Left lobe of liver (tissue), 2 donors: ENCODE results near the gene NLRP12. TPM values are rescaled to one million over a fixed set of nuclear protein-coding genes. Genes with fewer than 3 reads are reported as not detected.
"Not testable (repeated sequence)": the region's sequence is repeated elsewhere in the genome, so short reads cannot be mapped to it uniquely, and the experiment has no call there.

Experiments
- ATAC-seq: fragments of 200-7000 bp; cut with Tn5 transposase; one replicate; pipeline ENCODE4 v1.9.1; 2020; ENCODE audit warnings: mild to moderate bottlenecking, moderate library complexity
- DNase-seq: peaks from one replicate; pipeline ENCODE4 v3.0.0-alpha.2; 2020; ENCODE audit warnings: low spot score
- total RNA-seq: library from RNA; stranded (reverse); gene quantifications from one replicate; pipeline ENCODE4 v1.2.1, GENCODE V29; 2021
- donor health status: DM: no; HTN: no; CAD: no; lungs with moderate emphysema.
- donor health status: DM: no; HTN: yes; CAD: no.

The NLRP12 gene, protein sequence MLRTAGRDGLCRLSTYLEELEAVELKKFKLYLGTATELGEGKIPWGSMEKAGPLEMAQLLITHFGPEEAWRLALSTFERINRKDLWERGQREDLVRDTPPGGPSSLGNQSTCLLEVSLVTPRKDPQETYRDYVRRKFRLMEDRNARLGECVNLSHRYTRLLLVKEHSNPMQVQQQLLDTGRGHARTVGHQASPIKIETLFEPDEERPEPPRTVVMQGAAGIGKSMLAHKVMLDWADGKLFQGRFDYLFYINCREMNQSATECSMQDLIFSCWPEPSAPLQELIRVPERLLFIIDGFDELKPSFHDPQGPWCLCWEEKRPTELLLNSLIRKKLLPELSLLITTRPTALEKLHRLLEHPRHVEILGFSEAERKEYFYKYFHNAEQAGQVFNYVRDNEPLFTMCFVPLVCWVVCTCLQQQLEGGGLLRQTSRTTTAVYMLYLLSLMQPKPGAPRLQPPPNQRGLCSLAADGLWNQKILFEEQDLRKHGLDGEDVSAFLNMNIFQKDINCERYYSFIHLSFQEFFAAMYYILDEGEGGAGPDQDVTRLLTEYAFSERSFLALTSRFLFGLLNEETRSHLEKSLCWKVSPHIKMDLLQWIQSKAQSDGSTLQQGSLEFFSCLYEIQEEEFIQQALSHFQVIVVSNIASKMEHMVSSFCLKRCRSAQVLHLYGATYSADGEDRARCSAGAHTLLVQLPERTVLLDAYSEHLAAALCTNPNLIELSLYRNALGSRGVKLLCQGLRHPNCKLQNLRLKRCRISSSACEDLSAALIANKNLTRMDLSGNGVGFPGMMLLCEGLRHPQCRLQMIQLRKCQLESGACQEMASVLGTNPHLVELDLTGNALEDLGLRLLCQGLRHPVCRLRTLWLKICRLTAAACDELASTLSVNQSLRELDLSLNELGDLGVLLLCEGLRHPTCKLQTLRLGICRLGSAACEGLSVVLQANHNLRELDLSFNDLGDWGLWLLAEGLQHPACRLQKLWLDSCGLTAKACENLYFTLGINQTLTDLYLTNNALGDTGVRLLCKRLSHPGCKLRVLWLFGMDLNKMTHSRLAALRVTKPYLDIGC
- 0.28 TPM for total RNA-seq

DNA sequence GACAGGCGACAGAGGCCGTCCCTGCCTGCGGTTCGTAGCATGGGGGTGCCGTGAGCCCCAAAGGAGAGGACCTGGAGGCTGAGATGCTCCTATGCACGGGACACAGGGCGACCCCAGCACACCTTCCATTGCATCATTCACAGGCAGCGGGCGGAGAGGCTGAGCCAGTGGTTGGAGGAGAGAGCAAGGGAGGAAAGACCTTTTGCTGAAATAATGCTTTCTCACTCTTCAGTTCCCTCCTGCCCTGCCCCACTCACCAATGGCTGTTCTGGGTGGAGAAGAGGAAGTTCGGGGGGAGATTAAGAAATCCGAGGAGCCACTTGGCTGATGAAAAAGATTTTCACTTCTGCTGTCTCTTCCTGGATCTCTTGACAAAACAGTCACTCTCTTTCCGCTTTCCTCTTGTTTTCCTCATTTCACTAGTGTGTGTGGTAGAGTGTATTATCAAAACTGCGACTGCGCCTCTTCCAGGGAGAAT lies at the start of gene NLRP12:
Gene NLRP12, minus strand, starts transcription at position 181 of the 478 bp plus-strand sequence. Its CDS starts 140 bp downstream, at position 41.
- peak; percentile 57 for ATAC-seq
- no peak for DNase-seq

GRCh38 chr19:53872762-53873161 lies 48.6 kb upstream of the NLRP12 start:
- no peak for DNase-seq
- ATAC-seq = no peak

- ATAC-seq (no peak), DNase-seq (no peak)
Measured at GRCh38 chr19:53871454-53871853, 47.3 kb upstream of the NLRP12 start.

- DNase-seq = no peak
- ATAC-seq = no peak
Measured at GRCh38 chr19:53870485-53870844, 46.4 kb upstream of the NLRP12 start.

DNA sequence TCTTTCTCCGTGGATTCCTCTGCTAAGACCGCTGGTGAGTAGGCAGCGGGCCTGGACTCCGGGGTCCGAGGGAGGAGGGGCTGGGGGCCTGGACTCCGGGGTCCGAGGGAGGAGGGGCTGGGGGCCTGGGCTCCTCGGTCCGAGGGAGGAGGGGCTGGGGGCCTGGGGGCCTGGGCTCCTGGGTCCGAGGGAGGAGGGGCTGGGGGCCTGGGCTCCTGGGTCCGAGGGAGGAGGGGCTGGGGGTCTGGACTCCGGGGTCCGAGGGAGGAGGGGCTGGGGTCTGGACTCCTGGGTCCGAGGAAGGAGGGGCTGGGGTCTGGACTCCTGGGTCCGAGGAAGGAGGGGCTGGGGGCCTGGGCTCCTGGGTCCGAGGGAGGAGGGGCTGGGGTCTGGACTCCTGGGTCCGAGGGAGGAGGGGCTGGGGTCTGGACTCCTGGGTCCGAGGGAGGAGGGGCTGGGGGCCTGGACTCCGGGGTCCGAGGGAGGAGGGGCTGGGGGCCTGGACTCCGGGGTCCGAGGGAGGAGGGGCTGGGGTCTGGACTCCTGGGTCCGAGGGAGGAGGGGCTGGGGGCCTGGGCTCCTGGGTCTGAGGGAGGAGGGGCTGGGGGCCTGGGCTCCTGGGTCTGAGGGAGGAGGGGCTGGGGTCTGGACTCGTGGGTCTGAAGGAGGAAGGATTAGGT lies 45.8 kb upstream of the NLRP12 start:
- not testable (repeated sequence) for ATAC-seq, DNase-seq

- ATAC-seq (peak; percentile 87), DNase-seq (peak; percentile 90)
Measured at GRCh38 chr19:53868892-53869804, 45.0 kb upstream of the NLRP12 start.

DNA sequence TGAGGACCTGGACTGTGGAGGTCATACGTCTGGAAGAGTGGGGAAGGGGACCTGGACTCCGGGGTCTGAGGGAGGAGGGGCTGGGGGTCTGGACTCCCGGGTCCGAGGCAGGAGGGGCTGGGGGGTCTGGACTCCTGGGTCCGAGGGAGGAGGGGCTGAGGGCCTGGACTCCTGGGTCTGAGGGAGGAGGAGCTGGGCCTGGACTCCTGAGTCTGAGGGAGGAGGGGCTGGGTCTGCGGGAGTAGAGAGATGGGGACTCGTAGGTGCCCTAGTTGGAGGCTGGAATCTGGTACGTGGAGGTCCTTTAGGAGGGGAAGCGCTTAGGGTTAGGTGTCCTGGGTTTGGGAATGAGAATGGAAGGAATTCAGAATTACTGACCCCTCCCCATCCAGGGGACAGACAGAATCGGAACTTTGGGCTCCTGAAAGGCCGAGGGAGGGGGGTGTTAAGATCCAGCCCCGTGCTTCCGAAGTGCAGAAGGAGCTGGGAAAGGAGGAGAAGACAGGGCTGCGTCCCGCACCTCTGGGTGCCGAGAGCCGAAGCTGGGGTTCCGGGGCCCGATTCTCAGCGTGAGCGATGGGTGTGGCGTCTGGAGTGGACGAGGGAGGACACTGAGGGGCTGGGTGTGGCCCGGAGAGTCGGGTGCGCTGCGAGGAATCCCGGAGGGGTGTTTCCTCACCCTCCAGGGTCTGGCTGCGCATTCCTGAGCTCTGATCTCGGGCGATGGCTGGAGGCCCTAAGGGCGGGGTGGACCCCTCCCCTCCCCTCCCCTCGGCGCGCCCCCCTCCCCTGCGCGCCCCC lies 44.2 kb upstream of the NLRP12 start:
- DNase-seq (peak; percentile 55), ATAC-seq (no peak)

GRCh38 chr19:53867225-53868090 lies 43.3 kb upstream of the NLRP12 start, which contains the start of gene MYADM:
Gene MYADM, plus strand, starts transcription at chr19:53867883. Its CDS starts 5,647 bp downstream, at chr19:53873530.
- DNase-seq = peak; percentile 92
- ATAC-seq = peak; percentile 69

DNA sequence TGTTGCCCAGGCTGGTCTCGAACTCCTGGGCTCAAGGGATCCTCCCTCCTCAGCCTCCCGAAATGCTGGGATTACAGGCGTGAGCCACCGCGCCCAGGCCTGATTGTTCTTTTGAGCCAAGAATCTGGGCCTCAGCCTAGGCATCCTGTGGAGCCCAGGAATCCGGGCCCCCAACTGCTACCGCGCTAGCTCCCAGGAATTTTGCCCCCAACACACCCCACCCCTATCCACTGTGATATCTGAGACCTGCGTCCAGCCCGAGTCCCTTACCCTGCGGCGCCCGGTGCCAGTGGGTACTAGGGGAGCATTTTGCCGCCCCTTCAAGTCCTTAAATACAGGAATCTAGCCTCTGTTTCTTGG lies 42.7 kb upstream of the NLRP12 start:
- ATAC-seq = no peak
- no peak for DNase-seq

- DNase-seq = peak; percentile 60
- ATAC-seq = no peak
Measured at GRCh38 chr19:53865918-53866864, 42.1 kb upstream of the NLRP12 start.

DNA sequence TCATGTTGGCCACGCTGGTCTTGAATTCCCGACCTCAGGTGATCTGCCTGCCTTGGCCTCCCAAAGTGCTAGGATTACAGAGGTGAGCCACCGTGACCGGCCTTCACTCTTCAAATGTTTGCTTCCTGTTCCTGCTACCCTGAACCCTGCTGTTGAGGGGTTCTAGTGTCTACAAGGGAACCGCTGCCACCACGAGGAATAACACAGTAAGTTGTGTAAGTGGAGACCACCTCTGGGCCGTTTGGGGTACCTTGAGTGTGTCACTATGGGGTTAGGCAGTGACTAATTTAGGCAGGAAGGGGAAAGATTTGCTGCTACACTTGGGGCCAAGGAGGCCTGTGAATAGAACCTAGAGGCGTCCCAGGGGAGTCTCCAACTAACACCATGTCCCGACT lies 41.4 kb upstream of the NLRP12 start:
- DNase-seq (no peak), ATAC-seq (no peak)

DNA sequence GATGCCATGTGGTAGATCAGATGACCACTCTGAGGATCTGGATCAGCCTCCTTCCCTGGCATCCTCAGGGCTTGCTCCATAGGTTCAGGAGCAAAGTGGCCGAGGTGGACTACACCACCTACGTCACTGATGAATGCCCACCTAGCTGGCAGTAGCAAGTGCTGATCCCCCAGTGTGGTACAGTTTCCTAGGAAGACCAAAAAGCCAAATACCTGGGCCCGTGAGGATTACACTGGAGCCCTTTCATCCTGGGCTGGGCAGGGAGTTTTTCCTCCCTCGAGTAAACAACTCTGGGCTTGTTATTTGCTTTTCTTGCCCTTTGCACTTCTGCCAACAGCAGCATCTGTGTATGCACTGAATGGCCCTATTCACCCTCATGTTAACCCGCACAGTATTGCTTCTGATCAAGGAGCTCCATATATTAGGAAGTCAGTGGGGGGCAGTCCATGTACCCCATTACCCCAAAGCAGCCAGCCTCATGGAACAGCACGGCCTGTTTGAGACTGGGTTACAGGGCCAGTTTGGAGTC lies 40.3 kb upstream of the NLRP12 start:
- peak; percentile 74 for ATAC-seq
- DNase-seq = peak; percentile 65

DNA sequence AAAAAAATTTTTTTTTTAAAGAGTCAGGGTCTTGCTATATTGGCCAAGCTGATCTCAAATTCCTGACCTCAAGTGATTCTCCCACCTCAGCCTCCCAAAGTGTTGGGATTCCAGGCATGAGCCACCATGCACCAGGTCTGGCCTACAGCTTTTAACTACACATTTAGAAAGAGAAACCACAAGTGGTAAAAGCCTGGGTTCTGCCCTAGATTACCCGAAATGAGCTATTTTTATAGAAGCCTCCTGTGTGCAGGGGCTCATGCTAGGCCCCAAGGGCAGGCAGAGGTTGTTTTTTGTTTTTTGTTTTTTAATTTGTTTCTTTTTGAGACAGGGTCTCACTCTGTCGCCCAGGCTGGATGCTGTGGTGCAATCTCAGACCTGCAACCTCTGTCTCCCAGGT lies 29.6 kb upstream of the NLRP12 start:
- no peak for DNase-seq
- no peak for ATAC-seq

GRCh38 chr19:53849237-53849676 lies 25.1 kb upstream of the NLRP12 start:
- ATAC-seq = peak; percentile 44
- no peak for DNase-seq

DNA sequence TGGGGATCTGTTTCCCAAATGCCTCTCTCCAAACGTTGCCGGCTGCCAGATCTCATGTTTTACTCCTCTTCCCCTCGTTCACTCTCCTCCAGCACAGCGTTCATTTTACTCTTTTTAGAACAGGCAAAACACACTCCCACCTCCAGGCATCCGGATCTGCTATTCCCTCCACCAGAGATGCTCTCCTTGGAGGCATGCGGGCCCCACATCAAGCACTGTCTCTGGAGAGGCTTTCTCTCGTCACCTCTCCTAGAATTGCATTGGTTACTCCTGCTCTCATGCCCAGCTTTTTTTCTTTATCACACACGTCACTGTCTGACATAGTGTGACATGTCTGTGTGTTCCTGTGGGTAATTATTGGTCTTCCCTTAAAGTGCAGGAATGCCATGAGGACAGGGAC lies 23.4 kb upstream of the NLRP12 start:
- no peak for ATAC-seq
- DNase-seq = no peak

- ATAC-seq = no peak
- no peak for DNase-seq
Measured at GRCh38 chr19:53844849-53845246, 20.7 kb upstream of the NLRP12 start.
